22Rv1 (cell line): ENCODE data around the gene ELOVL6.

Experiments used
- CTCF ChIP-seq: fragments of 450-650 bp; IDR thresholded peaks from 2 replicates; pipeline ENCODE4 v1.5.1; 2017; ENCODE audit warnings: mild to moderate bottlenecking
- ZFX ChIP-seq: fragments of 450-650 bp; IDR thresholded peaks from 2 replicates; pipeline ENCODE4 v1.6.1; 2017; ENCODE audit warnings: antibody characterized with exemption, borderline replicate concordance

- no peak for TF ChIP-seq CTCF
- TF ChIP-seq ZFX = no peak
Measured at GRCh38 chr4:110137829-110138228, 60.6 kb downstream of the ELOVL6 start.
